ENCODE results near the gene ATXN7.

DNA sequence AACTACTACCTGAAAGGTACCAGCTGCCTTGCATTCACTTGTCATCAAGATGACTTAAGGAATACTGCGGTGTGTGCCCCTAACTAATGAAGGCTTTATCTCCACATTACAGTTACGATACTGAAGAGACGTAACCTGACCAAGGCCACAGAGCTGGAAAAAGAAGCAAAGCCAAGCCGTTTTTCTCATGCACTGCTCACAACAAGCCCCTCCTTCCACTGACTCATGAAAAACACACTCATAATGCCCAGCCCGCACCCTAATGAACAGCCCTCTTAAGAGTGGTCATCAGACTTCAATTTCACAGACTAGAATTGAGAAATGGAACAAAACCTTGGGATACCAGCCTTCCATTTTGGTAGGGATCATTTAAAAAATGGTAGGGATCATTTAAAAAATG lies 148.0 kb downstream of the ATXN7 start:
- TF ChIP-seq, protein P1, sequence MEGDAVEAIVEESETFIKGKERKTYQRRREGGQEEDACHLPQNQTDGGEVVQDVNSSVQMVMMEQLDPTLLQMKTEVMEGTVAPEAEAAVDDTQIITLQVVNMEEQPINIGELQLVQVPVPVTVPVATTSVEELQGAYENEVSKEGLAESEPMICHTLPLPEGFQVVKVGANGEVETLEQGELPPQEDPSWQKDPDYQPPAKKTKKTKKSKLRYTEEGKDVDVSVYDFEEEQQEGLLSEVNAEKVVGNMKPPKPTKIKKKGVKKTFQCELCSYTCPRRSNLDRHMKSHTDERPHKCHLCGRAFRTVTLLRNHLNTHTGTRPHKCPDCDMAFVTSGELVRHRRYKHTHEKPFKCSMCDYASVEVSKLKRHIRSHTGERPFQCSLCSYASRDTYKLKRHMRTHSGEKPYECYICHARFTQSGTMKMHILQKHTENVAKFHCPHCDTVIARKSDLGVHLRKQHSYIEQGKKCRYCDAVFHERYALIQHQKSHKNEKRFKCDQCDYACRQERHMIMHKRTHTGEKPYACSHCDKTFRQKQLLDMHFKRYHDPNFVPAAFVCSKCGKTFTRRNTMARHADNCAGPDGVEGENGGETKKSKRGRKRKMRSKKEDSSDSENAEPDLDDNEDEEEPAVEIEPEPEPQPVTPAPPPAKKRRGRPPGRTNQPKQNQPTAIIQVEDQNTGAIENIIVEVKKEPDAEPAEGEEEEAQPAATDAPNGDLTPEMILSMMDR (conservative IDR thresholded peaks at IDR 0.05; ENCODE audit: low read depth, low read length), result no peak
- no peak for TF ChIP-seq EZH2 (IDR thresholded peaks at IDR 0.05; ENCODE audit: borderline replicate concordance, low read depth, low read length, poor library complexity, severe bottlenecking)
